ENCODE data around the gene ADARB2. TPM values are rescaled to one million over a fixed set of nuclear protein-coding genes. Genes with fewer than 3 reads are reported as not detected.

The ADARB2 gene
- total and polyA plus RNA-seq, 2 donors (not counting 1 experiment from before 2014, with no cell fraction given) = not detected

DNA sequence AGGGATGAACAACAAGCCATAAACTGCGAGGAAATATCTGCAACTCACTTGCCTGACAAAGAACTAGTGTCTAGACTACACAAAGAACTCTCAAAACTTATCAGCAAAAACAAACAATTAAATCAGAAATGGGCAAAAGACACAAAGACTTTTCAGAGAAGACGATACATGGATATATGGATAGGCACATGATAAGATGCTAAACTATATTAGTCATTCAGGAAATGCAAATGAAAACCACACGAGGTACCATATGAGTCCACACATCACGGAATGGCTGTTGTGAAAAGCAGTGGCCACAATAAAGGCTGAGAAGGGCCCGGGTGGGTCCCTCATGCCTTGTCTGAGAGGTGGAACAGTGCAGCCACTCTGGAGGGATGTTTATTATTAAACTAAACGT, 413.4 kb downstream of the ADARB2 start:
- H3K27me3 ChIP-seq (ENCODE audit: control insufficient read depth, insufficient read depth, low read length) = no peaks in the 10 kb centered on the region
- TF ChIP-seq, protein P1, sequence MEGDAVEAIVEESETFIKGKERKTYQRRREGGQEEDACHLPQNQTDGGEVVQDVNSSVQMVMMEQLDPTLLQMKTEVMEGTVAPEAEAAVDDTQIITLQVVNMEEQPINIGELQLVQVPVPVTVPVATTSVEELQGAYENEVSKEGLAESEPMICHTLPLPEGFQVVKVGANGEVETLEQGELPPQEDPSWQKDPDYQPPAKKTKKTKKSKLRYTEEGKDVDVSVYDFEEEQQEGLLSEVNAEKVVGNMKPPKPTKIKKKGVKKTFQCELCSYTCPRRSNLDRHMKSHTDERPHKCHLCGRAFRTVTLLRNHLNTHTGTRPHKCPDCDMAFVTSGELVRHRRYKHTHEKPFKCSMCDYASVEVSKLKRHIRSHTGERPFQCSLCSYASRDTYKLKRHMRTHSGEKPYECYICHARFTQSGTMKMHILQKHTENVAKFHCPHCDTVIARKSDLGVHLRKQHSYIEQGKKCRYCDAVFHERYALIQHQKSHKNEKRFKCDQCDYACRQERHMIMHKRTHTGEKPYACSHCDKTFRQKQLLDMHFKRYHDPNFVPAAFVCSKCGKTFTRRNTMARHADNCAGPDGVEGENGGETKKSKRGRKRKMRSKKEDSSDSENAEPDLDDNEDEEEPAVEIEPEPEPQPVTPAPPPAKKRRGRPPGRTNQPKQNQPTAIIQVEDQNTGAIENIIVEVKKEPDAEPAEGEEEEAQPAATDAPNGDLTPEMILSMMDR (conservative IDR thresholded peaks at IDR 0.05 in 1 of 2, IDR thresholded peaks at IDR 0.05 in 1 of 2; ENCODE audit: low read depth in 1 of 2, low read length in 2 of 2) = no peak
- no peak for TF ChIP-seq EZH2 (IDR thresholded peaks at IDR 0.05; ENCODE audit: low read length, missing control alignments)
- H3K79me2 ChIP-seq (ENCODE audit: control insufficient read depth, insufficient read depth, low read length) = no peaks in the 10 kb centered on the region
- H3K9me3 ChIP-seq (ENCODE audit: control insufficient read depth, insufficient read depth, low read depth, low read length) = no peaks in the 10 kb centered on the region
- no peak overlapping the region for H3K4me3 ChIP-seq (replicated peaks in 1 of 4; ENCODE audit: control extremely low read depth in 1 of 4, insufficient read depth in 1 of 4, low read depth in 3 of 4, low read length in 4 of 4)
- H4K20me1 ChIP-seq (ENCODE audit: control insufficient read depth, extremely low read depth, insufficient read depth, low read length) = no peaks in the 10 kb centered on the region
- H3K9ac ChIP-seq (ENCODE audit: insufficient read depth, low read length) = no peak overlapping the region
- no peak overlapping the region for H3K27ac ChIP-seq (ENCODE audit: insufficient read depth, low read length)
- H3K36me3 ChIP-seq (ENCODE audit: control insufficient read depth, insufficient read depth, low read length) = no peaks in the 10 kb centered on the region
- no peak overlapping the region for H2AFZ ChIP-seq (ENCODE audit: low read length)
- no peaks in the 10 kb centered on the region for H3K4me1 ChIP-seq (ENCODE audit: control insufficient read depth, extremely low read depth, insufficient read depth, low read length)
- H3K4me2 ChIP-seq (ENCODE audit: extremely low read depth, insufficient read depth, low read length) = no peak overlapping the region
- no peak for DNase-seq (ENCODE audit: low read depth in 2 of 2)

DNA sequence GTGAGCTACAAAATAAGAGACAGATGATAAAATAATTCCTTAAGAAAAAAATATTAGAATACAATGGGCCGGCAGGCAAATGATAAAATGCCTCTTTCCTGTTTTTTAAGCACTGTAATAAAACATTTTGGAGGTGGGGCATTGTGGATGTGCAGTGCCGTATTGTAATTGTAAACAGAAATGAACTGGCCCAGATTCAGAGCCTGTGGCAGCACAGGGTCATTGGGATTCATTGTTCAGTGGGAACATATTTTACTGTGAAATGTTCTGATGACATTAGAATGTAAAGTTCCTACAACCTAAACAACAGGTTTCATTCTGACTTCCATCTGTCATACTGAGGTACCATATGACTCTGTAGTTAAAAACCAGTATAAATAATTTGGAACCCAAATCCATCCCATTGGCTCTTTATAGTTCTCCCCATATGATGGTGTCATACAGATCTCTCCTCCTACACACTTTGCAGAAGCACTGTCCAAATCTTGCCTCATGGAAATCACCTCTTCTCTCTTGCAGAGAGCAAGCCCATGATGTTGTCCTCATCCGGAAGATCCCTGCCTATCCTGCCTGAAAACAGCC, 416.5 kb downstream of the ADARB2 start:
- Histone ChIP-seq H3K9ac (ENCODE audit: insufficient read depth, low read length) (no peak overlapping the region), H3K79me2 (ENCODE audit: control insufficient read depth, insufficient read depth, low read length) (no peaks in the 10 kb centered on the region), H3K9me3 (ENCODE audit: control insufficient read depth, insufficient read depth, low read depth, low read length) (no peaks in the 10 kb centered on the region), H3K4me1 (ENCODE audit: control insufficient read depth, extremely low read depth, insufficient read depth, low read length) (no peaks in the 10 kb centered on the region), H3K27me3 (ENCODE audit: control insufficient read depth, insufficient read depth, low read length) (no peaks in the 10 kb centered on the region), H3K4me2 (ENCODE audit: extremely low read depth, insufficient read depth, low read length) (no peak overlapping the region), H3K4me3 (replicated peaks in 1 of 4; ENCODE audit: control extremely low read depth in 1 of 4, insufficient read depth in 1 of 4, low read depth in 3 of 4, low read length in 4 of 4) (no peak overlapping the region), H4K20me1 (ENCODE audit: control insufficient read depth, extremely low read depth, insufficient read depth, low read length) (no peaks in the 10 kb centered on the region), H3K36me3 (ENCODE audit: control insufficient read depth, insufficient read depth, low read length) (no peaks in the 10 kb centered on the region), H3K27ac (ENCODE audit: insufficient read depth, low read length) (no peak overlapping the region), H2AFZ (ENCODE audit: low read length) (no peak overlapping the region)
- DNase-seq (ENCODE audit: low read depth in 2 of 2) = no peak
- TF ChIP-seq EZH2 (IDR thresholded peaks at IDR 0.05; ENCODE audit: low read length, missing control alignments) = no peak
- TF ChIP-seq, protein P1 (conservative IDR thresholded peaks at IDR 0.05 in 1 of 2, IDR thresholded peaks at IDR 0.05 in 1 of 2; ENCODE audit: low read depth in 1 of 2, low read length in 2 of 2) = no peak

DNA sequence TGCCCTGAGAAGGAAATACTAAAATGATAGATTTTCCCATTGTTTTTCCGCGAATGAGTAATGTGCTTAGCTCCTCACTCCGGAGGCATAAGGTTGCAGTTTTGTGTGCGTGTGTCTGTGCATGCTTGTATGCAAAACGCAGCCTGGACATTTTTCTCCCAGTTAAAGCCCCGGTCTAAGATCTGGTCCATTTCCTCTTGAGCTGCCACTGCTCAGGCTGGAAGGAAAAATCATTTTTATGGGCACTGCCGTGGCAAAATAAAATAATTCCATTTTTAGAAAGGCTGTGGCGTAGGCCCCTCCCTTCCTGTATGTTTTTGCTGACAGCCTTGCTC, 420.5 kb downstream of the ADARB2 start:
- TF ChIP-seq, protein P1 (conservative IDR thresholded peaks at IDR 0.05 in 1 of 2, IDR thresholded peaks at IDR 0.05 in 1 of 2; ENCODE audit: low read depth in 1 of 2, low read length in 2 of 2) = no peak
- no peak for TF ChIP-seq EZH2 (IDR thresholded peaks at IDR 0.05; ENCODE audit: low read length, missing control alignments)
- H3K4me2 ChIP-seq (ENCODE audit: extremely low read depth, insufficient read depth, low read length) = no peak overlapping the region
- no peaks in the 10 kb centered on the region for H3K9me3 ChIP-seq (ENCODE audit: control insufficient read depth, insufficient read depth, low read depth, low read length)
- H3K4me3 ChIP-seq (replicated peaks in 1 of 4; ENCODE audit: control extremely low read depth in 1 of 4, insufficient read depth in 1 of 4, low read depth in 3 of 4, low read length in 4 of 4) = no peak overlapping the region
- no peaks in the 10 kb centered on the region for H4K20me1 ChIP-seq (ENCODE audit: control insufficient read depth, extremely low read depth, insufficient read depth, low read length)
- H3K27ac ChIP-seq (ENCODE audit: insufficient read depth, low read length) = no peak overlapping the region
- DNase-seq (ENCODE audit: low read depth in 2 of 2) = no peak
- H3K36me3 ChIP-seq (ENCODE audit: control insufficient read depth, insufficient read depth, low read length) = no peaks in the 10 kb centered on the region
- H3K9ac ChIP-seq (ENCODE audit: insufficient read depth, low read length) = no peak overlapping the region
- no peaks in the 10 kb centered on the region for H3K4me1 ChIP-seq (ENCODE audit: control insufficient read depth, extremely low read depth, insufficient read depth, low read length)
- no peaks in the 10 kb centered on the region for H3K79me2 ChIP-seq (ENCODE audit: control insufficient read depth, insufficient read depth, low read length)
- H3K27me3 ChIP-seq (ENCODE audit: control insufficient read depth, insufficient read depth, low read length) = no peaks in the 10 kb centered on the region
- H2AFZ ChIP-seq (ENCODE audit: low read length) = no peak overlapping the region
